AML-193 (cell line): ENCODE results near the gene GMDS.
"Not testable (repeated sequence)": the region's sequence is repeated elsewhere in the genome, so short reads cannot be mapped to it uniquely, and the experiment has no call there.

Experiments used
- DNase-seq, 2 experiments: peaks; one replicate each; lab custom pipeline; 2025; lab: John Stamatoyannopoulos, UW

GMDS gene

DNA sequence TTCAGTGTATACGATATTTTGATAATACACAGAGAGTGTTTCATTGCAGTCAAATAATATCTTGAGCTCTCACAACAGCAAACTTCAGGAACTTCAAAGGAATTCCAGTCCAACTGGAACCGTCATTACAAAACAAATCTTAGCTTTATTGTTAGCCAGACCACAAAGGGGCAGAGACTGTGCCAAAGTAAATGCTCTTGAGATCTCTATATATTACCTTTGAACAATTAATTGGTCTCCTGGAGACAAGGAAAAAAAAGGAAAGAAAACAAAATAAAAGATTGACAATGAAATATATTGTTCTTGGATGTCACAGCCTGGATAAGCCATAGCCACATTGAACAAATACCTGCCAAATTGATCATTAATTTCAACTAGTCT, 565.7 kb downstream of the GMDS start:
- no peak for DNase-seq

DNA sequence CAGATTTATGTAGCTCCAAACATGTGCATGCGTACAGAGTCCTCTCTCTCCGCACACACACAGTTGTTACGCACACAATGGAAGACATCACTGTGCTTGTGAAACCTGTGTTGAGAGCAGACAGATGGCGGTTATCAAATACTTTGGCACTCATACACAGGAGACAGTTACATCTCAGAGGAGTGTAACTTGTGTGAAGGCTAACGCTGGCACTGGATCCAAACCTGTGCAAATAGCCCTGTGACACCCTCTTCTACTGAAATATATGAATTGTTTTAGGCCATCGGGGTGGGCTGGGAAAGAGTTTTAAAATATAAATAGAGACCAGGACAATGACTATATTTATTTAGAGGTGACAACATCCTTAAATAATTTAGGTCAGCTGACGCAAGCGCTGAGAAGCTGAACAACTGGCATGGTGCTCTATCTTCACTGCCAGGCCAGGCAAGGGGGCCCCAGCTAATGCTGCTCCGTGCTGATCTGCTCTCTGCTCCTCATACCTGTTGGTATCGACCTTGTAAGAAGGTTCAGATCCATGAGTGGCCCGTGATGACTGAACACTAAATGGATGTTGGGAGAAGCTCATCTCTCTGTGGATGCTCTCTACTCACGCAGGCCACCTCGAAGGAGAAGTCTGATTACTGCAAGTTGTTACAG, 566.2 kb downstream of the GMDS start:
- no peak for DNase-seq

DNA sequence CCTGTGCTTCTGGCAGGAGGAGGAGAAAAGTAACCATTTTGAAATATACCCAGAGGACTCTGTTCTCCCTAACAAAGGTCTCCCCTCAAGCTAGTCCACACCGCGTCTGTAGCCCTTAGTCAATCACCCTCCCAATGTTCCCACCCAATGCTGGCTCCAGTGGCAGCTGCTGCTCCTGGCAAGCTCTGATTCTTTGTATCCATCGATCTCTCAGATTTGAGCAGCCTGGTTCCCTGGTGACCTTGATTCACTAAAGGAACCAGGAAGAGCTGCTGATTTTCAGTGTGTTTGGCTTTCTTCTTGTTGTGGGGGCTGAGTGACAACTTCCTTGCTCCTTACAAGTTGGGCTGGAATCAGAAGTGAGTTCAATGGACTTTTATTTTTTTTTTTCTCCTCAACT, 567.2 kb downstream of the GMDS start:
- DNase-seq: no peak

DNA sequence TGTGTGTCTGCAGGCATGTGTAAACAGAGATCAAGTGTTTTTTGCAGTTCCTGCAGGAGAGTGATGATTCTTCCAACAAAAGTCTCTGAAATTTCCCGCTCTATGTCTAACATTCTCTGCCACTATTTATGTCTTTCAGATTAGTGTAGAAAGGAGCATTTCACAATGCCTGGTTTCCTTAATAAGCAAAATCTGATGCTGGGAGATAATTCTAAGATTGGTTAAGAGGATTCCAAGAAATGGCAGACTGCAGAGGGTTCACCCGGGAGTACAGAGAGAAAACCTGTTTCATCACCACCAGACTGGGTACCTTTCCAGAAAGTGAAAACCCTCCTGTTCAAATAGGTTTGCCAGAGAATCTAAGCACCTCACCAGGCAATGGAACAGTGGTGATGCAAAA, 573.0 kb downstream of the GMDS start:
- peak in 1 of 2 experiments; percentile 10 for DNase-seq

DNA sequence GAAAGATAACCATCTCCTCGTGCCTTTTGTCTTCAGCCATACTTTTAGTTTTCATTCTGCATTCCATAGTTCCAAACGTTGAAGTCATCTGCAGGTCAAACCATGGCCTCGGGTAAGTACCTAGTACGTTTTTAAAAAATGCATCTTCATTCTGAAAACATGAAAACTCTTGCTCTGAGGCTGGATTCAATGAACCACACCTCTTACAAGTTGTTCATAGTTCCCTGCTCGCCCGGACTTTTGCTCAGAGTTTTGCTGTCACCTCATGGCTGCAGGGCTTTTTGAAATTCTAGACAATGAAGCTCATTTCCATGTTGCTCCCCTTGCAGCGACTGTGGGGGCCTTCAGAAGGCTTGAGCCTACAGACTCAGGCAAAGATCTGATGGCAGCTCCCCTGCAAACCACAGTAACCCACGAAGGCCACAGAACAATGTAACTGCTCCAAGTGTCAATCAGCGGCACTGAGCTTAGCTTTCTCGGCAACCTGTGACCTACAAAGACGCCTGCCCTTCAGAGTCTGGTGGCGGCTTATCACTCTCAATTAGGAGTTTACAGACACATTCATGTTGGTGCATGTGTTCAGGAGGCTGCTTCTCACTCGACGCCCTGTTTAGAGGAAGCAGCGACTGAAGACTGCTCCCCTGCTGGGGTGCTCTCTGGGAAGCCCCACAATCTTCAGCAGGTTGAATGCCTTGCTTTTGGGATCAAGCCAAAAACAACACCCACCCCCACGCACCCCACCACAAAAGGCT, 574.5 kb downstream of the GMDS start:
- no peak for DNase-seq

DNA sequence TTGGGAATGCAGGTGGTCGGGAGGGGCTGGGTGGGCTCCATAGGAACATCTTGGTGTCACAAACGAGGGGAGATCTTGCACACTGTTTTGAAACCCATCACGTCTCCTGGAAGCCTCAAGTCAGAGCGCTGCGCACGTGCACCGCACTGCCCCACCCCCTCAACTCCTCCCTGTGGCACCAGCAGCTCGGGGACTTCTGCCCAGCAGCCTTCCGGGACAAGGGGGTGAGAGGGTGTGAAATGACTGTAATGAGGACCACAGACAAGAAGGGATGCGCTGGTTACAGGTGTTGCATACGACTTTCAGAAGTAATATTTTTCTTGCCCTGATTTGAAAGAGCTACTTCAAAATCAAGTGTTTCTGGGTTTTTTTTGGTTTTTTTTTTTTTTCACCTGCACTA, 575.4 kb downstream of the GMDS start:
- no peak for DNase-seq

DNA sequence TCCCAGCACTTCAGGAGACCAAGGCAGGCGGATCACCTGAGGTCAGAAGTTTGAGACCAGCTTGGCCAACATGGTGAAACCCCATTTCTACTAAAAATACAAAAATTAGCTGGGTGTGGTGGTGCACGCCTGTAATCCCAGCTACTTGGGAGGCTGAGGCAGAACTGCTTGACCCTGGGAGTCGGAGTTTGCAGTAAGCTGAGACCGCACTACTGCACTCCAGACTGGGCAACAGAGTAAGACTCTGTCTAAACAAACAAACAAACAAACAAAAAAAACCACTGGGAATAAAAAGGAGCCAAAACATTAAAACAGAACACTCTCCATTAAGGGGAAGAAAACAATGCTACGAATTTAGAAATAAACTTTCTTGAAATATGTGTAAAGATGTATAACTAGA, 576.9 kb downstream of the GMDS start:
- DNase-seq: not testable (repeated sequence)

DNA sequence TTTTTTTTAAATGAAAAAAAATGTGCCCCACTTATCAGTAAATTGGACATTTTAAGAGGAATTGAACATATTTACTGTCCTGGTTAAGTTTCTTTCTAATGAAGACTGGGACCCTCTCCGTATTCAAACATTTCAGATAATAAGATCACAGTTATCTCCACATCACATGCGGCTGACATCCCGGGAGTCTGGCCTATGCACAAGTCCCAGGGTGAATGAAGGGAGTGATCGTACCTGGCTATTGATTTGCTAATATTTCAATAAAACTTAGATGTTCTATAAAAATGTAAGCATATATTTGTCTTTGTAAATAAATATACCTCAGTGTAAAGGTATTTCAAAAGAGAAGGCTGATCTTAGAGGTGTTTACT, 577.6 kb downstream of the GMDS start:
- no peak for DNase-seq

DNA sequence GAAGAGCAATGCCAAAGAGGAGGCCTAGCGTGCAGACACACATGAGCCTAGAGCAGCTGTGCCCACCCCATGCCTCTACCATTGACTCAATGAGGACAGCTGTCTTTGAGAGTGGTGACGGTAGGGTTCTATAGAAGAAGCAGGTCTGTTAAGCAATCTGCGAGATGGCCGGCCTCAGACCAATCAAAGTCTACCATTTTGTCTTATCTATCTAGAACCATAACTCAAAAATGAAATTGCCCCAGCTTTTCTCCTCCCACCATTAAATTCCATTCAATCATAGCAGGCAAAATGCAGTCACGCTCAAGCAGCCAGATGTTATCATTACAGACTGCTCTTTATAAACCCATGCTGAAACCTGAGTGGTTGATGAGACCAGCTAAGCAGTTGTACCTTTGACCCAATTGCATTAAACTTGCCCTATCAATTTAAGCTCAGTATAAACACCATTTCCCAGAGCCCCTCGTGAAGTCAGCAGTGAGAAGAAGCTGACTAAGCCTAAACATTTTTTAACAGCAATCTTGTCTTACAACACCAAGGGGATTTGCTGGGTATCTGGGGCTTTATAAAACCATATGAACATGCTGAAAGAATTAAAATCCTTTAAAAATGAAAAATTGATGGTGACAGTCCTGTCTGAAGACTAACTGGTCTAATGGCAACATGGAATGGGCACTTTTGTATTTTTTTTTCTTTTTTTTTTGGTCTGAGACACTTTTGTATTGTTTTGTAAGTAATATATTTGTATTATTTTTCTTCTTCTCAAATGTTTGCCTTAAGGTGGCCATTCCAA, 578.2 kb downstream of the GMDS start:
- no peak for DNase-seq

DNA sequence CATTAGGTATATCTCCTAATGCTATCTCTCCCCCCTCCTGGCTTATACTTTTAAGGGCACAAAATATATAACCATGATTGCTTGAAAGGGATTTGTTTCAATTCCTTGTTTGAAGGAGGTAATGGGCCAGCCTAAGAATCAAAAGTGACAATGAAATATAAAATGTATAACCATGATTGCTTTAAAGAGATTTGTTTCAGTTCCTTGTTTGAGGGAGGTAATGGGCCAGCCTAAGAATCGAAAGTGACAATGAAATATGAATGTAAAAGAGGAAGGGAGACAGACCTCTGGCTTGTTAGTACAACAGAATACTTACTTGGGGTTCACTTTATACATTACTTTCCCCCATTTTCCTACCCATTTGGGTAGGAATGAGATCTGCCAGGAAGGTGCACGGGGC, 580.2 kb downstream of the GMDS start:
- no peak for DNase-seq

DNA sequence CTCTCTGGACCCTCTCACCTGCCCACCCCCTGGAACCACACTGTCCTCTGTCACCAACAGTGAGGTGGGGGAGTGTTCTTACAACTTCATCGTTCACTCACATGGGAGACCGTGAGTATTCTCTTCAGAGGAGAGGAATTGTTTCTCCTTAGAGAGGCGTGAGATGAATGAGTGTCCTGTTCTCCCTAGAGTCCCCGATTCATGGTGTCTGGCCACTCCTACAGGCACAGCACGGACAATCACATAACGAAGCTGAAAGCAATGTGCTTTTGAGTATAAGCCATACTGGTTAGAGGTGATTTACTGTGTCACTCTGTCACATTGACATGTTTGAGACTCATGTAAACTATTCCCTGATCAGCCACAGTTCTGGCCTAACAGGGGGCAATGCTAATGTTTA, 581.1 kb downstream of the GMDS start:
- no peak for DNase-seq

DNA sequence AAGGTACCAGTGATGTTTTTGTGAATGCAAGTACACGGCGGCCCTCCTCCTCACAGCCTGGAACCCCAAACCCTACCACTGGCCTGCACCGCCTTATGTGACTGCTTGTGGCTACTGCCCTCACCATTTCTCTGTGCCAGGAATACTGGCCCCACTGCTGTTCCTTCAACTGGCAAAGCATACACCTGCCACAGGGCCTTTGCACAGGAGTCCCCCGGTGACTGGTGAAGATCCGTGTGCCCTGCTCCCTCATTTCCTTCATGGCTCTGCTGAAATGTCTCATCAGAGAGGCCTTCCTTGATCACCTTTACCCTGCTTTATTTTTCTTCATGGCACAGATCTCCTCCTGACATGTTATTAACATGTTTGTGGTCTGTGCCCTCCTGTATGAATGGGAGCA, 581.9 kb downstream of the GMDS start:
- DNase-seq: no peak

DNA sequence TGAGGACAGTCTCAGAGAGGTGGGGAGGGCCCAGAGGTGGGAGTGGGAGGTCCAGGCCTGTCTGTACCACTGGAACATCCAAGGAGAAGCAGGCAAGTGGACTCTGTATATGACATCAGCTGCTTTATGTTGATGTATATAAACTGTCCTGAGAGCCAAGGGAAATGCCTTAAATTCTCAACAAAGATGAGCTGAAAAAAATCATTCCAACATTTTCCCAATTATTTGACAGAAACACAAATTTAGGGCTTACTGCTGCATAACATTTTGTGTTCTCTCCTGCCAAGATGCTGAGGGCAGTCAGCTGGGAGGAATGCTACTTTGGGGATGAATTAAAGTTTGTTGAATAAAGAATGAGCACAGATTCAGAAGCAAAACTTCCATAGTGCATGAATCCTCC, 582.9 kb downstream of the GMDS start:
- DNase-seq: no peak

DNA sequence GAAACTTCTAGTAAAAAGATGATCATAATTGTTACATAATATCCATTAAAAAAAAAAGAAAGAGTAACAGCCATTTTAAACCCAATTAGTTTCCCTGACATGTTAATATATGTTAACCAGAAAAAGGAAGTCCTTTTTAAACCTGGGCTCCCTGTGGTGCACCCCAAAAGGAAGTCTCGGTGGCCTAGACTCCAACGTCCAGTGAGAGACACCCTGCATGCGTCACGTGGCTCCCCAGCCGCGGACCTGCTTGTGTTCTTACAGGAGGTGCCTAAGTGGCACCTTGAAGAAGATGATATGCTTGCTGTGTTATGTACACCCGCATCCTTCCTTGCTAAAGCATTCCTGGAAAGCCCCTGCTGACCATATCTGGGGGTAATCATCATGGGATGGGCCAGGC, 585.6 kb downstream of the GMDS start:
- DNase-seq: no peak

DNA sequence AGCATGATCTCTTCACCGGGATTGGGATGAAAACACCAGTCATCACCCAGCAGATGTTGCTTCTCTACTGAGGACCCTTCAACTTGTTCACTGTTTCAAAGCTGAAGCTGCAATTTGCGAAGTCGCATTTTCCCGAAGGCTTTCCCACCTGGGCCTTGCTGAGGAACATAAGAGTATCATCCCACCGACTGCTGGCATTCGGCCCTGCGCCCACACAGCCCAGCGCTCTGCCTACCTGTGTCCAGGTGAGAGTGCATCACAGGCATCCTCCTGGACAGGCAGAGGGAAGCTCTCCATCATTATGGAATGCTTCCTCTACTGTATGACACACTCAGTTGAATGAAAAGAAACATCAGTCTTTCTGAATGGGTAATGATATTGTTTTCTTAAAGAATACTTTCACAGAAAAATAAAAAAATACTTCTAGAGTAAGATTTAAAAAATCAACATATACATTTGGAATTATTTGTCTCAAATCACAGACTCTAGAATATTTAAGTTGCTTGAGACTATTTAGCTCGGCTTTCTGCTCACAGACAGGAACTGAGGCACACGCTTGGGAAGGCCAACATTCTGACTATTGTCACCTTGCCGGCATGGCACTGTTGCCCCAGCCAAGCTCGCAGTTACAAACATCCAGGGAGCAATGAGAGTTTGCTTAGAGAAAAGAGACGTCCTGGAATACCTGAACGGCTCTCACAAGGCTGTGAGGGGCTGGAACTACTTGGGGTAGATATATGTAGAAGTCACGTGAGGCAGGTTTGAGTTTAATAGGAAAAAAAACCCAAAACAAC, 587.0 kb downstream of the GMDS start:
- no peak for DNase-seq

DNA sequence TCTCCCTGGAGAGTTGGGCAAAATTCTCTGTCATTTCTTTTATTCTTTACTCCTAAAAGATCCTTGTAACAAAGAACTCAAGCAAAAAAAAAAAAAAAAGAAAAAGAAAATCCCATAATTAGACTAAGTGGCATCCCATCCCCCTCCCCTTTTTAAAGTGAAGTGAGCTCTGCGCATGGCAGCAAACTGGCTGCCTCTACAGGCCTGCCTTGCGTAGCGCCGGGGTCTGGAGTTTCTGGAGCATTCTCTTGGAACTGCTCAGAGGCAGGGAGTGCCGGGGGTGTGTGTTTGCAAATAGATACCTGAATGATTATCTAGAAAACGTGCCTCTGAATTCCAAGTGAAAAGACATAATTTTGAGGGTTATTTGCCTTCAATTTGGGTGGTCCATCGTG, 587.6 kb downstream of the GMDS start:
- DNase-seq: no peak

DNA sequence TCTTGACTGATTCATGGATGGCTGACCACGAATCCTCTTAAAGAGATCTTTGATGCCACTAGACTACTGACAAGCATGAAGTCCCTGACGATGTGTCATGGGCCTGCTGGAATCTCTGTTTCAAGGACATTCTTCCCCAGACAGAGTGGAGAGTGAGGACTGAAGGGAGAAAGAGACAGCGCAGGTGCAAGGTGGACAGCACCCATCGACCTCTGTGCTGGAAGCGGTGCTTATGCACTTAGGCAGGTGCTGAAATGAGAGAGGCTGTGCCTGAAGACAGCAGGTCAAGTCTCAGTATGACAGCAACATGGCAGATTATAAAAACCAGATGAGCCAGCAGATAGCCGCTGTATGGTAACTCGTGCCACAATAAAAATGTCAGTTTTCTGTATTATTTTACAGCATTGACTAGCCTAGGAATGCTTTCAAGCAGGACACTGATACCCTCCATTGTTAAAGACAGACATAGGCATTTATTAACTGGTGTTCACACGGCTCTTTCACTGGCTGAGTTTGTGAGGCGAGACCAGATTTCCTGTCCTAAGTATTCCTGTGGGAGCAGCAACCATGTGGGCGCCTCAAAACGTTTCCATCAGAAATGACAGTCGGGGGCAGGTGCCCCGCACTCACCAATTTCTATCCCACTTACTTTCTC, 588.2 kb downstream of the GMDS start:
- DNase-seq: no peak

DNA sequence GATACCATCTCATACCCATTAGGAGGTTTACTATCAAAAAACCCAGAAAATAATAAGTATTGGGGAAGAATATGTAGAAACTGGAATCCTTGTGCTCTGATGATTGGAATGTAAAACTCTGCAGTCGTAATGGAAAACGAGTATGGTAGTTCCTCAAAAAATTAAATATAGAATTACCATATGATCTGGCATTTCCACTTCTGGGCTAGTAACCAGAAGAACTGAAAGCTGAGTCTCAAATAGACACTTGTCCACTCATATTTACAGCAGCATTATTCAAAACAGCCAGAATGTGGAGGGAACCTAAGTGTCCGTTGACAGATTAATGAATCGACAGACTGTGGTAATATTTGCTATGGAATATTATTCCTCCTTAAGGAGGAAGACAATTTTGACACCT, 591.4 kb downstream of the GMDS start:
- no peak for DNase-seq

DNA sequence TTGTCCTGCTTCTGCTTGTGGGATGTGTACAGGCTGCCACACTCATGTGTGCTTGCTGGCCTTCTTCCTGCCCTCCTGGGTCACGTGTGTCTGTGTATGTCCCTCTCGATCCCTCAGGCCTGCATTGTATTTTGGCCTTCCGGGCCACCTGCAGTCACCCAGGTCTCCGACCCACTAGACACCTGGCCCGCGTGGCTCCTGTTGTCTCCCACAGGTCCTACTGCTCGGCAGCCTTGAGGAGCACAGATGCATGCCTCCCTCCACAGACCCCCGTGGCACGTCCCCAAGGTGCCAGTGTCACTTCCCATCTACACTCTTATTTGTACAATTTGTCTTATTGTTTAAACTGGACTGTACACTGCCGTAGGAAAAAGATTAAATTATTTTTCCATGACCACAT, 592.6 kb downstream of the GMDS start:
- DNase-seq: no peak

DNA sequence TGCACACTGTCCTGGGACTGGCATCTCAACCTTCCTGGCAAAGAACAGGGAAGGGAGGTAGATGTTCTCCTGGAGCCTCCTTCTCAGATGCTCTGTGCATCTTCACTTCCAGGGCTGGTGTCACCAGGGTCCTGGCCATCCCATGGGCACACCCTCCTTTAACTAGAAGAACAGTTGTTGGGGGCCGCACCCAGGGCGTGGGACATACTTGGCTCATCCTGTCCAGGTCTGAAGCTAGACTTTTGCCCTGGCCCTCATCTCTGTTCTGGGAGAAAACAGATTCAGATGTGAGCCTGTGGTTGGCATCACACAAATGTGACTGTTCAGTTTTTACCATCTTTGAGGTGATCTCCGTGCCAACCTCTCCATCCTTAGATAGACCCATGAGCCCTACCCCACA, 594.0 kb downstream of the GMDS start:
- DNase-seq: no peak

DNA sequence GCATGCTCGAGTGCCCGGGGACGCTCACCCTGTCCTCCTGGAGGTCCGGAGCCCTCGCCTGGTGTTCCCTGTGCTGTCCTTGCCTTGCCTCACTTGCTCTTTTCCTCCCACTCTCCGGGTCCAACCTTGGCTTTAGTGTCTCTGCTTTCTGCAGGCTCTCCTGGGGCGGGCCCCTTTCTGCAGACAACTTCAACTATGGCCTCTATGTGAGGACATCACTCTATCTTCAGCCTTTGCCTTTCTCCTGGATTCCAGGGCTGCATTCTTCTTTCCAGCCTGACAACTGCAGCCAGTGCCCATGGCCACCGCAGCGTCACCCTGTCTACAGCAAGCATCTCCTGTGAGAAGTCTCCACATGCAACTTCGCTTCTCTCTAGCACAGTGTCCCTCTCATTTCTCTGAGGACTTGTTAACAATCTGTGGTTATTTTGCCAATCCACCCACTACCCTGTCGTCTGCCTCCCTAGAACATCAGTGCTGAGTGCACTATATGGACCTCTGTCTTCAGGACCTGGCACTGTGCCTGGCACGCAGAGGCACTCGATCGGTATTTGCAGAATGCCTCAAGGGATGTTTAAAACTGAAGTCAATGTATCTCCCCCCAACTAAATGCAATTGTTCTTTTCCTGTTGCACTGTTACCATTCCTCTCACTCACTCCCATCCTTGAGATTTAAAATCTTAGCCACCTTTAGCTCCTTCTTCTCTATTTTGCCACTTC, 599.8 kb downstream of the GMDS start:
- no peak for DNase-seq
